Measurements from ENCODE around the gene NRXN3.

Gene NRXN3

DNA sequence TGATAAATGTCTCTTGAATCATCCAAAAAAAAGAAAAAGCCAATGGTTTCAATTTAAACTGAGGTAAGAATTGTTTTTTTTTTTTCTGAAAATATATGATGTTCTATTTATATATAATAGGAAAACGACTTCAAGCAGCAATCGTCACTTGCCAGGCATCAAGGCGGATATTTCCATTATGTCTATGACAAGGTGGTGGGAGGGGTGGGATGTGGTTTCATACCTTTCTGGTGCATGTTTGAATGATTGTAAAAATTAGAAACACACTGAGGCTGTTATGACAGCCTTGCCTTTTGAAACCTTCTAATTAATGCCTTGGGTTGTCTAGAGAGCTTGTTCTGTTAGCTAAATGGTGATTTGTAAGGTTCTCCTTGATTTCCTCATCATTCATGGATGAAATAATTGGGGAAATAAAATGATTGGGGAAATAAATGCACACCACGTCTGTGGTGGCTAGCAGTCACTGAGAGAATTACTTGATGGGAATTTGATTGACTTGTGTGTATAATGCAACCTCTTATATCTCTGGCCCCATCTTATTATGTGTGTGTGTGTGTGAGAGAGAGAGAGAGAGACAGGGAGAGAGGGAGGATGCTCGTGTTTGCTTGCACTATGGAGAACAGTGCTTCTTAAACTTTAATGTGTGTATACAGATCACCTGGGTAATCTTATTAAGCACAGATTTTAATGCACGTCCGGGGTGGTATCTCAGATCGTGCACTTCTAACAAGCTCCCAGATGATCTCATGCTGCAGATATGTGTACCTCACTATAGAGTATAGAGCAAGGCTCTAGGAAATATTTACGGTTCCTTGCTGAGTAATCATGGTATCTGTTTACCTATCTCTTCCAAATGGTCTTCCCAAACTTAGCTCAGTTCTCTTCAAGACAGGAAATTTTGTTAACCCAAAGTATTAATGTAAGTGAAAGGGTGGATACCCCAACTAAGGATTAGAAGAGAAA is 1538.5 kb downstream of the NRXN3 start:
- Histone ChIP-seq H3K9me3 (ENCODE audit: control insufficient read depth, low read length) (no peaks in the 10 kb centered on the region), H3K4me3 (ENCODE audit: insufficient read depth, low read depth, low read length) (no peak overlapping the region), H3K27me3 (ENCODE audit: control insufficient read depth, insufficient read depth, low read length, poor library complexity, severe bottlenecking) (no peaks in the 10 kb centered on the region), H3K27ac (ENCODE audit: insufficient read depth, low read depth, low read length, poor library complexity, severe bottlenecking) (no peak overlapping the region), H3K4me1 (ENCODE audit: control insufficient read depth, insufficient read depth, low read length) (no peaks in the 10 kb centered on the region), H3K36me3 (ENCODE audit: control insufficient read depth, insufficient read depth, low read length) (no peaks in the 10 kb centered on the region)
- 90 to 92% methylated on average over 9 of the region's 9 CpGs for WGBS, 2 experiments

DNA sequence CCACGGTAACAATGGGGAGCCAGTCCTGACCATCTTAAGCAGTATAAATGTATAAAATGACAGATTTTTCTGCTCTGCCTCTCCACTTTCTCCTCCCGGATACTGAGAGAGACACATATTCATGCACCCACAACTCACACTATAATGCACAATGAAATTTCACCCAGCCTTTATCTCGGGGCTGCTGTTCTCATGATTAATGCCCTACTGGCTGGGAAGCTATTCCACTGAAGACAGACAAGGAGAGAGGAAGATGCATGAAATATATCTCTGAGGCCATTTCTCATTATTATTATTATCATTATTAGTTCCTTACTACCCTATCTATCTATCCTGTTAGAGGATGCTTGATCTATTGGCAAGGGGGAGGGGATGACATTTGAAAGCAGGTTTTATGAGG is 1539.4 kb downstream of the NRXN3 start:
- H3K36me3 ChIP-seq (ENCODE audit: control insufficient read depth, insufficient read depth, low read length): no peaks in the 10 kb centered on the region
- H3K27me3 ChIP-seq (ENCODE audit: control insufficient read depth, insufficient read depth, low read length, poor library complexity, severe bottlenecking): no peaks in the 10 kb centered on the region
- H3K27ac ChIP-seq (ENCODE audit: insufficient read depth, low read depth, low read length, poor library complexity, severe bottlenecking): no peak overlapping the region
- no peaks in the 10 kb centered on the region for H3K4me1 ChIP-seq (ENCODE audit: control insufficient read depth, insufficient read depth, low read length)
- no peak overlapping the region for H3K4me3 ChIP-seq (ENCODE audit: insufficient read depth, low read depth, low read length)
- 86 to 89% methylated on average over 3 of the region's 3 CpGs for WGBS, 2 experiments
- H3K9me3 ChIP-seq (ENCODE audit: control insufficient read depth, low read length): no peaks in the 10 kb centered on the region

DNA sequence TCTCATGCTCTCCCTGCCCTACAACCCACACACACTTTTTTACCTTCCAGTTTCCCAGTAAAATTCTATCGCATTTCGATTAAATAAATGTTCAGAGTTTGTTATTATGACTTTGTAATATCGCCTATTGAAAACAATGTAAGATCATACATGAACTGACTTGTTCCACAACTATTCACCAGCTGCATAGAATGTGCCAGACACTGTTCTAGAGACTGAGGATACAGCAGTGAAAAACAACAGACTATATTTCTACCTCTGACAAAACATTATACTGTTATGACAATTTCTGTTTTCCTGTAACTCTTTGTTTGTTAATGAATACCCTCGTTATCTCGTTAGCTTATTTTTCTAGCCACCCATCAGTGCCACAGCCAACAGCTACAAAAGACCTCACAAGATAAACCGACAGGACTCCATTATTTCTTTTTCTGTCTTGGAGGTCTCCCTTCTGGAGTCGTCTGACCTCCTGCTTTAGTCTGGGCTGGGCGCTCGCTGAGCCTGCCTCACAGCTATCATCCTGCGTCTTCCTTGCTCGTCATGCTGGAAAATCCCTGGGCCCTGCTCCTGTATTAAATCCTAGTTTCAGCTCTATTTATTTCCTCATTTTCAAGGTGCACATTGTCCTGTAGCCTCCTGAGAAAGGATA is 1542.3 kb downstream of the NRXN3 start:
- WGBS, 2 experiments: 67 to 72% methylated on average over 9 to 11 of the region's 11 CpGs
- Histone ChIP-seq H3K27ac (ENCODE audit: insufficient read depth, low read depth, low read length, poor library complexity, severe bottlenecking) (no peak overlapping the region), H3K36me3 (ENCODE audit: control insufficient read depth, insufficient read depth, low read length) (no peaks in the 10 kb centered on the region), H3K4me1 (ENCODE audit: control insufficient read depth, insufficient read depth, low read length) (no peaks in the 10 kb centered on the region), H3K4me3 (ENCODE audit: insufficient read depth, low read depth, low read length) (no peak overlapping the region), H3K27me3 (ENCODE audit: control insufficient read depth, insufficient read depth, low read length, poor library complexity, severe bottlenecking) (no peaks in the 10 kb centered on the region), H3K9me3 (ENCODE audit: control insufficient read depth, low read length) (no peaks in the 10 kb centered on the region)

DNA sequence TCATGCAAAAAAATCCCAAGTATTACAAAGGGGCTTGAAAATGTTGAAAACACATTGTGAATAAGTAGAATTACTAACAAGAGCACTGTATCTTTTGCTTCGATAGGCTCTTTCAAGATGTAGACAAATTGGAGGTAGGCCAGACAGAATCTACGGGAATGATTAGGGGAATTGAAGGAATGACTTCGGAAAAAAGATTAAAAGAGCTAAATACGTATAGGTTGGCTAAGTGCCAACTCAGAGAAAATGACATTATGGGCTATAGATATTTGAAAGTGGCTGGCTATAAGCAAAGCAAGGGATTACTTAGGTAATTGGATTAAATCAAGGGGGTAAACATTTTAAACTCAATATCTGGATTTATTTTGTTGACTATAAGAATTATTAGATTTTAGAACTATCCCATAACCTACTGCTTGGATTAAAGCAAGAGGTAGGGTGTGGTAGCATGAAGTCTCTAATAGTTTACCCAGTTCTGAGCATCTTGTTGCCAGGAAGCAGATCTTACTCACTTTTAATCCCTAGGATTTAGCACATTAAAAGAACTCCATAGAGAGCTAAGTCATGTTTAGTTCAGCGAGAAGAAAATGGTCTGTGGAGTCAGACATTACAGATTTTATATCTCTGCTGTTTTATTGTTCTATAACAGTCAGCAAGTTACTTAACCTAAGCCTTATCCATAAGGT is 1551.4 kb downstream of the NRXN3 start:
- no peak overlapping the region for H3K27ac ChIP-seq (ENCODE audit: insufficient read depth, low read depth, low read length, poor library complexity, severe bottlenecking)
- no peak overlapping the region for H3K4me3 ChIP-seq (ENCODE audit: insufficient read depth, low read depth, low read length)
- H3K4me1 ChIP-seq (ENCODE audit: control insufficient read depth, insufficient read depth, low read length): no peaks in the 10 kb centered on the region
- H3K27me3 ChIP-seq (ENCODE audit: control insufficient read depth, insufficient read depth, low read length, poor library complexity, severe bottlenecking): no peaks in the 10 kb centered on the region
- no peaks in the 10 kb centered on the region for H3K9me3 ChIP-seq (ENCODE audit: control insufficient read depth, low read length)
- 95 to 96% methylated on average over 5 of the region's 5 CpGs for WGBS, 2 experiments
- no peaks in the 10 kb centered on the region for H3K36me3 ChIP-seq (ENCODE audit: control insufficient read depth, insufficient read depth, low read length)

DNA sequence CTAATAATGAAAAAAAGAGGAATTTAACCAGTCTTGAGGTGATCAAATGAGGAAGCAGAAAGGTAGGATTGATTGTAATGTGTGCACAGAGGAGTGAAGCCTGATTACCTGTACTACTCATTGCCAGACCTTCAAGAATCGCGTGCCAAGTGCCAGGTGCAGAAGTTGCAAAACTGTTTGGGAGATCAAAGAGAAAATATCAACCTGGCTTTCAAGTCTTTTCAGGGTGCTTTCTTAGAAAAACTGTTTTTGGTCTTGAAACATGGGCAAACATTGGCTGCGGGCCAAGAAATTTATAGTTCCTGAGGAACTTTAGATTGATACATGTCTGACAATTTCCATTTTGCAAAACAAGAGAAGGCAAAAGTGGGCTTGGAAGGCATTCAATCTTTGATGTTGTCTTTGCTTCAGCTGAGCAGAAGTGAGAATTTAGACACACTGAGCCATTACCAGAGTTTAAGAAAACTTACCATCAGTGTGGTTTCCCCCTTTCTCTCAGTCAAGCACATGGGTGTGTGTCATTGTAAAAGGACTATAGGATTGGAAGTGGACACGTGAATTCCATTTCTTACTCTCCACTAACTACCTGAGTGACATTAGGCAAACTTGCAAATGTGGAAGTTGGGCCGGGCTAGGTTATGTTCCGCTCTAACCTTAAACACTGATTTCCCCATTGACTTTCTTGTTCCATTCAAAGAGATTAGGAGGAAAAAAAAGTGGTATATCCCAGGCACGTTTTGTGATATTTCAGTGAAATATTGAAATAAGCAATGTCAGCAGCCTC is 1555.0 kb downstream of the NRXN3 start:
- Histone ChIP-seq H3K36me3 (ENCODE audit: control insufficient read depth, insufficient read depth, low read length) (no peaks in the 10 kb centered on the region), H3K27ac (ENCODE audit: insufficient read depth, low read depth, low read length, poor library complexity, severe bottlenecking) (no peak overlapping the region), H3K4me1 (ENCODE audit: control insufficient read depth, insufficient read depth, low read length) (no peaks in the 10 kb centered on the region), H3K27me3 (ENCODE audit: control insufficient read depth, insufficient read depth, low read length, poor library complexity, severe bottlenecking) (no peaks in the 10 kb centered on the region), H3K9me3 (ENCODE audit: control insufficient read depth, low read length) (no peaks in the 10 kb centered on the region), H3K4me3 (ENCODE audit: insufficient read depth, low read depth, low read length) (no peak overlapping the region)
- 94 to 96% methylated on average over 6 to 7 of the region's 7 CpGs for WGBS, 2 experiments

DNA sequence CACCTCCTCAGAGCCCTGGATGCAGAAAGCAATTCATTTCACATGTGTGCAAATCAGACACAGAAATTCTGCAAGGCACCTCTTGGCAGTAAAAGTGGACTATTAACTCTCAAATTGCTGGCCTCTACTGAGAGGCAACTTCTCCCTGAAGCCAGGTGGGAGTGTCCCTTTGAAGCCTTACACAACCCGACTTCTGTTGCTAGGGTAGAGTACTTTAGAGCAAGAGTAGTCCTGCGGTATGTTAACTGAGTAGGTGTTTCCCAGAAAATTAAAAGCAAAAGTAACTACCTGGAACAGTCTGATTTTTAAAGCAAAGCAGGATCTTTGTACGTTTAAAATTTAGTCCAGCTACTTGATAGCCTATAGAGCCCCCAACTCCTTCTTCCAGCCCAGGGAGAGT is 1557.7 kb downstream of the NRXN3 start:
- H3K9me3 ChIP-seq (ENCODE audit: control insufficient read depth, low read length): no peaks in the 10 kb centered on the region
- H3K36me3 ChIP-seq (ENCODE audit: control insufficient read depth, insufficient read depth, low read length): no peaks in the 10 kb centered on the region
- H3K27ac ChIP-seq (ENCODE audit: insufficient read depth, low read depth, low read length, poor library complexity, severe bottlenecking): no peak overlapping the region
- WGBS, 2 experiments: 88 to 90% methylated on average over 3 of the region's 3 CpGs
- H3K4me1 ChIP-seq (ENCODE audit: control insufficient read depth, insufficient read depth, low read length): no peaks in the 10 kb centered on the region
- no peaks in the 10 kb centered on the region for H3K27me3 ChIP-seq (ENCODE audit: control insufficient read depth, insufficient read depth, low read length, poor library complexity, severe bottlenecking)
- H3K4me3 ChIP-seq (ENCODE audit: insufficient read depth, low read depth, low read length): no peak overlapping the region

DNA sequence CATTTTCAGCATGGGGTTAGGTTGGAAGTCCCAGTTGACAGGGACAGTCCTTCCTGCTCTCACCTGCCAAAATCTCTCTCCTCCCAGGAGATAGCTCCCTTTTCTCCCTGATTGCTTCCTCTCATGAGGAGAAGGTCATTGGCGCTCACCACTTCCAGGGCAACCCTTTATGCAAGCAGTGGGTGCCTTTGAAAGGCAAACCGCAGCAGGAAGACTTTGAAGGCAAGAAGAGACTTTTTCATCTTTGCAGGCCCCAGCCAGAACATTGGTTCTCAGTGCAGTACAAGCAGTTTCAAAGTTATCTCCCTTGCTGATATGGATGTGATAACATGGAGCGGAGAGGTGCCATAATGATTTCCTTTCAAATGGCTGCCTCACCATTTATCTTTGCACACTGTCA is 1558.2 kb downstream of the NRXN3 start:
- no peaks in the 10 kb centered on the region for H3K9me3 ChIP-seq (ENCODE audit: control insufficient read depth, low read length)
- H3K36me3 ChIP-seq (ENCODE audit: control insufficient read depth, insufficient read depth, low read length): no peaks in the 10 kb centered on the region
- 90 to 92% methylated on average over 3 of the region's 3 CpGs for WGBS, 2 experiments
- no peaks in the 10 kb centered on the region for H3K27me3 ChIP-seq (ENCODE audit: control insufficient read depth, insufficient read depth, low read length, poor library complexity, severe bottlenecking)
- no peaks in the 10 kb centered on the region for H3K4me1 ChIP-seq (ENCODE audit: control insufficient read depth, insufficient read depth, low read length)
- no peak overlapping the region for H3K4me3 ChIP-seq (ENCODE audit: insufficient read depth, low read depth, low read length)
- H3K27ac ChIP-seq (ENCODE audit: insufficient read depth, low read depth, low read length, poor library complexity, severe bottlenecking): no peak overlapping the region

DNA sequence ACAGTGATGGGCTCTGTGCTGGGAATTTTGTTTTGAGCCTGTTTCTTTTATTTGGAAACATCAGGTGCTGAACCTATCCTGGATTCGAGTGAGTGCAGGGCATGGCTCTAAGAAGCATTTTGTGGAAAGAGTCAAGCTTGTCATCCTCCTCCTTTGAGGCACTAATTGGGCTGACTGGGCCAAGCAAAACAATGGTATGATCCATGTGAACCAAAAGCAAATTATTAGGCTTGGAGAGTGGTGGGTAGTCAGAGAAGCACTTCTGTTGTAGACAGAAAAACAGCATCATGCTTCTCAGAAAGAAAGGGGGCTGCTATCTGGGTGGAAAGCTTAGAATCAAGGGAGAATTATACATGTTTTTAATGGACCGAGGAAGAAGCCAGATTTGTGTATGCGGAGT is 1559.6 kb downstream of the NRXN3 start:
- no peaks in the 10 kb centered on the region for H3K9me3 ChIP-seq (ENCODE audit: control insufficient read depth, low read length)
- no peak overlapping the region for H3K27ac ChIP-seq (ENCODE audit: insufficient read depth, low read depth, low read length, poor library complexity, severe bottlenecking)
- H3K4me3 ChIP-seq (ENCODE audit: insufficient read depth, low read depth, low read length): no peak overlapping the region
- no peaks in the 10 kb centered on the region for H3K4me1 ChIP-seq (ENCODE audit: control insufficient read depth, insufficient read depth, low read length)
- H3K36me3 ChIP-seq (ENCODE audit: control insufficient read depth, insufficient read depth, low read length): no peaks in the 10 kb centered on the region
- no peaks in the 10 kb centered on the region for H3K27me3 ChIP-seq (ENCODE audit: control insufficient read depth, insufficient read depth, low read length, poor library complexity, severe bottlenecking)
- WGBS, 2 experiments: 94 to 95% methylated on average over 3 of the region's 3 CpGs

DNA sequence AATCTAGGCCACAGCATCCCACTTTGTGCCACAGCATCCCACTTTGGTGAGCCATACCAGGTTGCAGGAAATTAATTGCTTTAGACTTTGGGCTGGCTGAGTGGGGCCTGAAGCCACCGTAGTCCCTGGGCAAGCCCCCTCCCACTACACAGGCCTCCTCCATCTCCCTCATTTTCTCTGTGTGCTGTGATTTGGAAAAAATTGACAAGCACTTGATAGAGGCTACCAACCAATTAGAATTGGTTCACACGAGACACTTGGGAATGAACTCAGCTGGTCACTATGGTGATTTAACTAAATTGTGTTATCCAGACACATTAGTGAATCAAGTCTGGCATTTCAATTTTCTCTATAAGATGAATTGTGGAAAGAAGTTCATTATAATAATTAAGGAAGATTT is 1560.0 kb downstream of the NRXN3 start:
- WGBS, 2 experiments: 89 to 100% methylated on average over 2 of the region's 2 CpGs
- no peaks in the 10 kb centered on the region for H3K27me3 ChIP-seq (ENCODE audit: control insufficient read depth, insufficient read depth, low read length, poor library complexity, severe bottlenecking)
- no peak overlapping the region for H3K4me3 ChIP-seq (ENCODE audit: insufficient read depth, low read depth, low read length)
- no peaks in the 10 kb centered on the region for H3K36me3 ChIP-seq (ENCODE audit: control insufficient read depth, insufficient read depth, low read length)
- no peaks in the 10 kb centered on the region for H3K9me3 ChIP-seq (ENCODE audit: control insufficient read depth, low read length)
- H3K27ac ChIP-seq (ENCODE audit: insufficient read depth, low read depth, low read length, poor library complexity, severe bottlenecking): no peak overlapping the region
- H3K4me1 ChIP-seq (ENCODE audit: control insufficient read depth, insufficient read depth, low read length): no peaks in the 10 kb centered on the region
